GM23248 (cell line): ENCODE results near the gene STK38.

Experiments
- EZH2 ChIP-seq: fragments of 200-600 bp; sonication (generic); IDR thresholded peaks from 2 replicates; pipeline ENCODE4 v1.6.1; 2018; ENCODE audit warnings: antibody characterized with exemption, mild to moderate bottlenecking; ENCODE audit not compliant: insufficient read depth, poor library complexity, severe bottlenecking
- EZH2phosphoT487 ChIP-seq: fragments of 200-600 bp; sonication (generic); IDR thresholded peaks from 2 replicates; pipeline ENCODE4 v1.6.1; 2018; ENCODE audit warnings: antibody characterized with exemption, moderate library complexity, mild to moderate bottlenecking, low read depth; ENCODE audit not compliant: insufficient read depth

DNA sequence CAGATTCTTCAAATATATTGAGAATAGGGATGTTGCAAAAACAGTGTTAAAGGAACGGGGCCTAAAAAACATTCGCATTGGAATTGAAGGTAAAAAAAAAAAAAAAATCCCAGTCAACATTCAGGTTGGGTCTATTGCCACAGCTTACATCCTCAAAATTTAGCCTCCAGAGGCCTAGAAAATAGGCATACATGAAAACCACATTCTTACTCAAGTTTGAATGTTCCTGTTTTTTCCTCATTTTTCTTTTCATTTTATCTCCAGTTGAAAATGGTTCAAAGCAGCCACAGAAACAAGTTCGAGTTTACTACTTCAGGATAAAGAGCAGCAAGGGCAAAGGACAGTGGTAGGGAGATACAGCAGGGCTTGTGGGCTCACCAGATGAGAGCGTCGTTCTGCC, 62.5 kb downstream of the STK38 start:
- TF ChIP-seq EZH2 (no peak), EZH2phosphoT487 (no peak)
